Panc1 (cell line): ENCODE measurements around the gene C15orf40. TPM values are rescaled to one million over a fixed set of nuclear protein-coding genes. Genes with fewer than 3 reads are reported as not detected.

Source experiments
- ATAC-seq: fragments of 200-7000 bp; cut with Tn5 transposase; 2 replicates; pipeline ENCODE4 v1.9.1; 2020; ENCODE audit warnings: mild to moderate bottlenecking, moderate library complexity
- BruUV-seq: library from RNA; stranded (reverse); fragments of 400-500 nt; replicated peaks from 2 replicates; lab custom pipeline; 2021; lab: Mats Ljungman, UMichigan
- CTCF ChIA-PET: fragments of 300-600 bp; sonication (Branson Sonifier 250); formaldehyde crosslinking; loops from one replicate; lab custom pipeline; 2022; ENCODE audit warnings: antibody characterized with exemption; lab: Charles Lee
- POLR2A ChIA-PET: fragments of 300-600 bp; sonication (Branson Sonifier 250); formaldehyde crosslinking; loops from one replicate; lab custom pipeline; 2022; ENCODE audit warnings: antibody characterized with exemption; lab: Charles Lee
- DNase-seq: peaks from one replicate; pipeline ENCODE4 v3.0.0-alpha.2; 2010; ENCODE audit warnings: low read depth, low spot score
- H3K27ac ChIP-seq: 2 replicates; pipeline ENCODE4 v1.5.1; 2011; ENCODE audit warnings: mild to moderate bottlenecking, low read length, inconsistent platforms
- H3K27me3 ChIP-seq: fragments of 200-500 bp; sonication (Bioruptor generic); 2 replicates; pipeline ENCODE4 v1.6.0; 2014; ENCODE audit warnings: low read length, inconsistent platforms; ENCODE audit not compliant: control insufficient read depth, insufficient read depth
- H3K36me3 ChIP-seq: fragments of 200-500 bp; sonication (Bioruptor generic); 2 replicates; pipeline ENCODE4 v1.5.1; 2014; ENCODE audit warnings: inconsistent platforms, mild to moderate bottlenecking, low read length, moderate library complexity; ENCODE audit not compliant: control insufficient read depth, insufficient read depth
- H3K4me1 ChIP-seq: 2 replicates; pipeline ENCODE4 v1.5.1; 2011; ENCODE audit warnings: inconsistent platforms, mild to moderate bottlenecking, low read length, moderate library complexity; ENCODE audit not compliant: control insufficient read depth, insufficient read depth
- H3K4me3 ChIP-seq, 2 experiments: 2 replicates each; pipeline ENCODE4 v1.5.1; 2011 to 2012; ENCODE audit warnings: low read depth in 2 of 2, low read length in 2 of 2, mild to moderate bottlenecking in 2 of 2, inconsistent platforms in 1 of 2, moderate library complexity in 1 of 2
- H3K9me3 ChIP-seq: fragments of 200-500 bp; sonication (Bioruptor generic); 2 replicates; pipeline ENCODE4 v1.5.1; 2014; ENCODE audit warnings: low read depth, mild to moderate bottlenecking, inconsistent platforms, low read length, moderate library complexity; ENCODE audit not compliant: control insufficient read depth, insufficient read depth
- POLR2AphosphoS5 ChIP-seq: IDR thresholded peaks from 2 replicates; pipeline ENCODE4 v1.6.1; 2012; ENCODE audit warnings: mild to moderate bottlenecking, low read depth, low read length, moderate library complexity
- SIN3A ChIP-seq: IDR thresholded peaks from 2 replicates; pipeline ENCODE4 v1.6.1; 2012; ENCODE audit warnings: low read depth, mild to moderate bottlenecking, low read length, moderate library complexity, borderline replicate concordance; ENCODE audit not compliant: insufficient read depth
- TCF7L2 ChIP-seq: IDR thresholded peaks from 2 replicates; pipeline ENCODE4 v1.6.1; 2011; ENCODE audit warnings: mild to moderate bottlenecking, low read depth, low read length, inconsistent platforms
- in situ Hi-C: cut with HindIII; loops from 2 replicates; pipeline ENCODE4 v1.10.0; 2016; ENCODE audit warnings: low sequenced_read_pairs, low pct_unique_long_range_greater_than_20kb
- intact Hi-C: fragments of 100-400 bp; cut with micrococcal nuclease; formaldehyde crosslinking; loops from one replicate; pipeline ENCODE4 v1.10.0; 2022; ENCODE audit not compliant: unreplicated experiment
- total RNA-seq: library from RNA; stranded (reverse); gene quantifications from one replicate; pipeline ENCODE4 v1.2.1, GENCODE V29; 2021; ENCODE audit not compliant: unreplicated experiment
- TF ChIP-seq, protein P1 (sequence below), 2 experiments: IDR thresholded peaks; 2 replicates each; pipeline ENCODE4 v1.6.1; 2011 to 2012; ENCODE audit warnings: low read depth in 2 of 2, control low read depth in 1 of 2, low read length in 1 of 2, mild to moderate bottlenecking in 1 of 2, moderate library complexity in 1 of 2; ENCODE audit not compliant: insufficient read depth in 1 of 2
- TF ChIP-seq, protein P2 (sequence below): fragments of 450-650 bp; IDR thresholded peaks from 2 replicates; pipeline ENCODE4 v1.5.1; 2017; ENCODE audit warnings: mild to moderate bottlenecking

Gene C15orf40
- total RNA-seq, 1 experiment from 2014 or later, result 21.1 TPM

DNA sequence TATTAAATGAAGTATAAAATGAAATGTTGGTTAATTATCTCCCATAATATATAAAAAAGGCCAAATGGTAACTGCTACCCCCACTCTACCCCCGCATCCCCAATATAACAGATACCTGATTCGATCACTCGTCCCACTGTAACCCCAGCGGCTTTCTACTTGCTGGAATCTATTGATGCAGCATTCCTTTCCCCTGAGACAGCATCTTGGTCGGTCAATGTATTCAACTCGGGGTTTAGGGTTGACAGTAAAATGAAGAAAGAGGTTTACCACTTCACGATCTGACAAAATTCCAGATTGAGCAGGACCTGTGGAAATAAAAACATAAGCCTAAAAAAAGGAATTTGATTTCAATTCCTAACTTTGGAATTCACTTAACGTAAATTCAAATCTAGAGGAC lies 18.6 kb upstream of the C15orf40 start:
- ChIA-PET POLR2A (no interaction called here), CTCF (no interaction called here)
- Histone ChIP-seq H3K27ac (no peak overlapping the region), H3K4me3 (no peak overlapping the region), H3K9me3 (no peaks in the 10 kb centered on the region), H3K27me3 (no peaks in the 10 kb centered on the region), H3K4me1 (no peaks in the 10 kb centered on the region), H3K36me3 (peaks cover 24% of the 10 kb centered on the region)
- TF ChIP-seq SIN3A, result no peak
- TF ChIP-seq TCF7L2, result no peak
- no peak for TF ChIP-seq POLR2AphosphoS5
- TF ChIP-seq, protein P1, sequence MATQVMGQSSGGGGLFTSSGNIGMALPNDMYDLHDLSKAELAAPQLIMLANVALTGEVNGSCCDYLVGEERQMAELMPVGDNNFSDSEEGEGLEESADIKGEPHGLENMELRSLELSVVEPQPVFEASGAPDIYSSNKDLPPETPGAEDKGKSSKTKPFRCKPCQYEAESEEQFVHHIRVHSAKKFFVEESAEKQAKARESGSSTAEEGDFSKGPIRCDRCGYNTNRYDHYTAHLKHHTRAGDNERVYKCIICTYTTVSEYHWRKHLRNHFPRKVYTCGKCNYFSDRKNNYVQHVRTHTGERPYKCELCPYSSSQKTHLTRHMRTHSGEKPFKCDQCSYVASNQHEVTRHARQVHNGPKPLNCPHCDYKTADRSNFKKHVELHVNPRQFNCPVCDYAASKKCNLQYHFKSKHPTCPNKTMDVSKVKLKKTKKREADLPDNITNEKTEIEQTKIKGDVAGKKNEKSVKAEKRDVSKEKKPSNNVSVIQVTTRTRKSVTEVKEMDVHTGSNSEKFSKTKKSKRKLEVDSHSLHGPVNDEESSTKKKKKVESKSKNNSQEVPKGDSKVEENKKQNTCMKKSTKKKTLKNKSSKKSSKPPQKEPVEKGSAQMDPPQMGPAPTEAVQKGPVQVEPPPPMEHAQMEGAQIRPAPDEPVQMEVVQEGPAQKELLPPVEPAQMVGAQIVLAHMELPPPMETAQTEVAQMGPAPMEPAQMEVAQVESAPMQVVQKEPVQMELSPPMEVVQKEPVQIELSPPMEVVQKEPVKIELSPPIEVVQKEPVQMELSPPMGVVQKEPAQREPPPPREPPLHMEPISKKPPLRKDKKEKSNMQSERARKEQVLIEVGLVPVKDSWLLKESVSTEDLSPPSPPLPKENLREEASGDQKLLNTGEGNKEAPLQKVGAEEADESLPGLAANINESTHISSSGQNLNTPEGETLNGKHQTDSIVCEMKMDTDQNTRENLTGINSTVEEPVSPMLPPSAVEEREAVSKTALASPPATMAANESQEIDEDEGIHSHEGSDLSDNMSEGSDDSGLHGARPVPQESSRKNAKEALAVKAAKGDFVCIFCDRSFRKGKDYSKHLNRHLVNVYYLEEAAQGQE (IDR thresholded peaks at IDR 0.05; ENCODE audit: insufficient read depth in 1 of 2, low read depth in 2 of 2, low read length in 1 of 2), result no peak
- TF ChIP-seq, protein P2, sequence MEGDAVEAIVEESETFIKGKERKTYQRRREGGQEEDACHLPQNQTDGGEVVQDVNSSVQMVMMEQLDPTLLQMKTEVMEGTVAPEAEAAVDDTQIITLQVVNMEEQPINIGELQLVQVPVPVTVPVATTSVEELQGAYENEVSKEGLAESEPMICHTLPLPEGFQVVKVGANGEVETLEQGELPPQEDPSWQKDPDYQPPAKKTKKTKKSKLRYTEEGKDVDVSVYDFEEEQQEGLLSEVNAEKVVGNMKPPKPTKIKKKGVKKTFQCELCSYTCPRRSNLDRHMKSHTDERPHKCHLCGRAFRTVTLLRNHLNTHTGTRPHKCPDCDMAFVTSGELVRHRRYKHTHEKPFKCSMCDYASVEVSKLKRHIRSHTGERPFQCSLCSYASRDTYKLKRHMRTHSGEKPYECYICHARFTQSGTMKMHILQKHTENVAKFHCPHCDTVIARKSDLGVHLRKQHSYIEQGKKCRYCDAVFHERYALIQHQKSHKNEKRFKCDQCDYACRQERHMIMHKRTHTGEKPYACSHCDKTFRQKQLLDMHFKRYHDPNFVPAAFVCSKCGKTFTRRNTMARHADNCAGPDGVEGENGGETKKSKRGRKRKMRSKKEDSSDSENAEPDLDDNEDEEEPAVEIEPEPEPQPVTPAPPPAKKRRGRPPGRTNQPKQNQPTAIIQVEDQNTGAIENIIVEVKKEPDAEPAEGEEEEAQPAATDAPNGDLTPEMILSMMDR, result no peak
- DNase-seq (no peak), ATAC-seq (no peak)
- intact Hi-C loops, result no loop called here
- in situ Hi-C loops, result no loop called here
- BruUV-seq, result no TSS peak

DNA sequence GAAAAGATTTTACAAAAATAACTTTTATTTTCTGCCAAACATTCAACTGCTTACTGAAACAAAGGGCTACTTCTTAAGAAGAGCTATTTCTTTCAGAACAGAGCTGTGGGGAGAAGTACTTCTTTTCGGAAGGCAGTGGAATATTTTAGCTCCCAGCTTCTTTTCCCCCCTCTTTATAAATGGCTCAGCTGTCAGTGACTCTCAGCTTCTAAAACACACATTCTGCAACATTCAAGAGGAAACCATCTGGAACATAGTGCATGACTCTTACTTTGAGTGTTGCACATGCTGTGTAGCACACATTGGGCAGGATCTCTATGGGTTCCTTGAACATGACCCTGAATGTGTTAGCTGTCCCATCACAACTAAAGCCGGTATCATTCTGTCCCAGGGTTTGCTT lies 7.0 kb upstream of the C15orf40 start:
- Histone ChIP-seq H3K4me1 (no peaks in the 10 kb centered on the region), H3K27ac (no peak overlapping the region), H3K27me3 (no peaks in the 10 kb centered on the region), H3K9me3 (no peaks in the 10 kb centered on the region), H3K36me3 (peaks cover 23% of the 10 kb centered on the region), H3K4me3 (no peak overlapping the region)
- POLR2A ChIA-PET, result no interaction called here
- CTCF ChIA-PET, result no interaction called here
- intact Hi-C loops (no loop called here), in situ Hi-C loops (no loop called here)
- TF ChIP-seq POLR2AphosphoS5, result no peak
- no peak for TF ChIP-seq SIN3A
- no TSS peak for BruUV-seq
- ATAC-seq, result no peak
- DNase-seq, result no peak

DNA sequence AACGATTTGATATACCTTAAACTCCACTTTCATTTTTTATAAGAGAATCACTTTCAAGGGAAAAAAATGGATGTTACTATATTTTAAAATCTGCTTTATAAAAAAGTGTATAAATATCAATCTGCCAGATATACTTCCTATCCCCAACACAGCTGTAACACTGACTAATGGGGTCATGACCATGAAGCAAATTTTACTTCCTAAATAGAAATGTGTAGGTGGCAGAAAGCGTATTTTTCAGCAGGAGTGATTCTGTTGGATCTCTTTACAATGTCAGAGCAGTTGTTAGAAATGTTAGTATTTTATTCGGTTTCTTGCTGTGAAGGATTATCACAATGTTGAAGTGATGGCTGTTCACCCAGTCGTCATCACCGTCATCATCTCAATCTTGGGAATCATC lies 5.5 kb upstream of the C15orf40 start:
- Histone ChIP-seq H3K27ac (no peak overlapping the region), H3K27me3 (no peaks in the 10 kb centered on the region), H3K36me3 (peaks cover 23% of the 10 kb centered on the region), H3K4me3 (no peak overlapping the region), H3K4me1 (peaks cover 4% of the 10 kb centered on the region), H3K9me3 (no peaks in the 10 kb centered on the region)
- in situ Hi-C loops (no loop called here), intact Hi-C loops (no loop called here)
- BruUV-seq, result TSS peak; percentile 82
- ATAC-seq (no peak), DNase-seq (no peak)
- POLR2A ChIA-PET, result no interaction called here
- CTCF ChIA-PET, result no interaction called here
- TF ChIP-seq SIN3A, result no peak
- no peak for TF ChIP-seq POLR2AphosphoS5
- no peak for TF ChIP-seq TCF7L2
- TF ChIP-seq, protein P2, result no peak
- TF ChIP-seq, protein P1 (IDR thresholded peaks at IDR 0.05; ENCODE audit: insufficient read depth in 1 of 2, low read depth in 2 of 2, low read length in 1 of 2), result no peak
